ENCODE data around the gene TFCP2L1.

Gene TFCP2L1

GRCh38 chr2:121196132-121196848 lies 88.7 kb downstream of the TFCP2L1 start:
- Histone ChIP-seq H3K9me2 (ENCODE audit: low read depth, low read length) (no peaks in the 10 kb centered on the region), H3K4me3 (ENCODE audit: low read depth, low read length, poor library complexity, severe bottlenecking) (no peak overlapping the region), H3K27ac (ENCODE audit: low read depth, low read length, poor library complexity, severe bottlenecking) (no peak overlapping the region), H3K9ac (ENCODE audit: low read length) (no peak overlapping the region), H3K4me2 (ENCODE audit: low read length) (no peak overlapping the region), H3K4me1 (ENCODE audit: insufficient read depth, low read length, severe bottlenecking) (no peaks in the 10 kb centered on the region), H3K36me3 (ENCODE audit: insufficient read depth, low read length) (no peaks in the 10 kb centered on the region), H3F3A (ENCODE audit: insufficient read depth, low read length) (no peaks in the 10 kb centered on the region), H2AFZ (ENCODE audit: low read length) (no peak overlapping the region), H3K9me3 (ENCODE audit: low read length) (no peaks in the 10 kb centered on the region), H3K79me2 (ENCODE audit: insufficient read depth, low read length) (no peaks in the 10 kb centered on the region), H4K20me1 (ENCODE audit: insufficient read depth, low read length) (no peaks in the 10 kb centered on the region), H3K27me3 (ENCODE audit: insufficient read depth, low read length) (no peaks in the 10 kb centered on the region)
- TF ChIP-seq CTCF (IDR thresholded peaks at IDR 0.05; ENCODE audit: low read length) (no peak), EZH2 (IDR thresholded peaks at IDR 0.05; ENCODE audit: borderline replicate concordance, low read length) (no peak)

GRCh38 chr2:121195036-121195435 lies 90.0 kb downstream of the TFCP2L1 start:
- Histone ChIP-seq H3K4me2 (ENCODE audit: low read length) (no peak overlapping the region), H3K9me2 (ENCODE audit: low read depth, low read length) (no peaks in the 10 kb centered on the region), H3K9me3 (ENCODE audit: low read length) (no peaks in the 10 kb centered on the region), H3K9ac (ENCODE audit: low read length) (no peak overlapping the region), H3F3A (ENCODE audit: insufficient read depth, low read length) (no peaks in the 10 kb centered on the region), H3K36me3 (ENCODE audit: insufficient read depth, low read length) (no peaks in the 10 kb centered on the region), H3K79me2 (ENCODE audit: insufficient read depth, low read length) (no peaks in the 10 kb centered on the region), H4K20me1 (ENCODE audit: insufficient read depth, low read length) (no peaks in the 10 kb centered on the region), H3K4me1 (ENCODE audit: insufficient read depth, low read length, severe bottlenecking) (no peaks in the 10 kb centered on the region), H3K27ac (ENCODE audit: low read depth, low read length, poor library complexity, severe bottlenecking) (no peak overlapping the region), H3K27me3 (ENCODE audit: insufficient read depth, low read length) (no peaks in the 10 kb centered on the region), H3K4me3 (ENCODE audit: low read depth, low read length, poor library complexity, severe bottlenecking) (no peak overlapping the region), H2AFZ (ENCODE audit: low read length) (no peak overlapping the region)
- no peak for TF ChIP-seq CTCF (IDR thresholded peaks at IDR 0.05; ENCODE audit: low read length)
- TF ChIP-seq EZH2 (IDR thresholded peaks at IDR 0.05; ENCODE audit: borderline replicate concordance, low read length) = no peak

GRCh38 chr2:121194626-121195025 lies 90.4 kb downstream of the TFCP2L1 start:
- Histone ChIP-seq H3K9me3 (ENCODE audit: low read length) (no peaks in the 10 kb centered on the region), H3K9me2 (ENCODE audit: low read depth, low read length) (no peaks in the 10 kb centered on the region), H2AFZ (ENCODE audit: low read length) (no peak overlapping the region), H3K4me2 (ENCODE audit: low read length) (no peak overlapping the region), H3K27ac (ENCODE audit: low read depth, low read length, poor library complexity, severe bottlenecking) (no peak overlapping the region), H3K4me3 (ENCODE audit: low read depth, low read length, poor library complexity, severe bottlenecking) (no peak overlapping the region), H4K20me1 (ENCODE audit: insufficient read depth, low read length) (no peaks in the 10 kb centered on the region), H3K79me2 (ENCODE audit: insufficient read depth, low read length) (no peaks in the 10 kb centered on the region), H3K36me3 (ENCODE audit: insufficient read depth, low read length) (no peaks in the 10 kb centered on the region), H3K4me1 (ENCODE audit: insufficient read depth, low read length, severe bottlenecking) (no peaks in the 10 kb centered on the region), H3F3A (ENCODE audit: insufficient read depth, low read length) (no peaks in the 10 kb centered on the region), H3K27me3 (ENCODE audit: insufficient read depth, low read length) (no peaks in the 10 kb centered on the region), H3K9ac (ENCODE audit: low read length) (no peak overlapping the region)
- TF ChIP-seq CTCF (IDR thresholded peaks at IDR 0.05; ENCODE audit: low read length) = no peak
- TF ChIP-seq EZH2 (IDR thresholded peaks at IDR 0.05; ENCODE audit: borderline replicate concordance, low read length) = no peak

All from OCI-LY1 (cell line).